ENCODE results near the gene SLC41A3.

- TF ChIP-seq GTF2F1 (IDR thresholded peaks at IDR 0.05; ENCODE audit: borderline replicate concordance, low read depth, low read length) (no peak), SIN3A (conservative IDR thresholded peaks at IDR 0.05 in 1 of 2, IDR thresholded peaks at IDR 0.05 in 1 of 2; ENCODE audit: low read depth in 1 of 2, low read length in 2 of 2) (no peak), RAD21 (IDR thresholded peaks at IDR 0.05 in 1 of 2, conservative IDR thresholded peaks at IDR 0.05 in 1 of 2; ENCODE audit: low read depth in 2 of 2, low read length in 2 of 2) (no peak), POLR2A (IDR thresholded peaks at IDR 0.05; ENCODE audit: control extremely low read depth in 1 of 2, low read depth in 2 of 2, low read length in 2 of 2) (no peak), CTCF (IDR thresholded peaks at IDR 0.05; ENCODE audit: control extremely low read depth in 1 of 3, insufficient read depth in 1 of 3, low read depth in 1 of 3, low read length in 3 of 3) (no peak), NRF1 (IDR thresholded peaks at IDR 0.05; ENCODE audit: low read depth, low read length) (no peak), ATF2 (IDR thresholded peaks at IDR 0.05; ENCODE audit: low read length) (no peak), EP300 (IDR thresholded peaks at IDR 0.05; ENCODE audit: borderline replicate concordance in 1 of 2, low read depth in 2 of 2, low read length in 2 of 2) (no peak), NANOG (IDR thresholded peaks at IDR 0.05; ENCODE audit: insufficient read depth, low read depth, low read length, poor library complexity, severe bottlenecking) (no peak), TEAD4 (IDR thresholded peaks at IDR 0.05; ENCODE audit: low read depth, low read length) (no peak), RNF2 (IDR thresholded peaks at IDR 0.05; ENCODE audit: borderline replicate concordance, low read depth, low read length, missing control alignments, poor library complexity, severe bottlenecking) (no peak), SRF (IDR thresholded peaks at IDR 0.05; ENCODE audit: low read depth, low read length) (no peak), BCL11A (IDR thresholded peaks at IDR 0.05; ENCODE audit: low read depth in 2 of 2, low read length in 2 of 2) (no peak)
These were observed 48.2 kb upstream of the SLC41A3 start for GRCh38 chr3:126131881-126132750.
